Loucy (cell line): Measurements from ENCODE around the gene STT3B.

Experiments used
- EZH2phosphoT487 ChIP-seq: fragments of 200-600 bp; IDR thresholded peaks from 2 replicates; pipeline ENCODE4 v1.6.1; 2018; ENCODE audit warnings: antibody characterized with exemption, mild to moderate bottlenecking, moderate library complexity, borderline replicate concordance
- TF ChIP-seq, protein P1 (sequence below): fragments of 200-600 bp; sonication (generic); conservative IDR thresholded peaks from 2 replicates; pipeline ENCODE4 v1.5.1; 2014; ENCODE audit warnings: mild to moderate bottlenecking, antibody characterized with exemption, low read length

DNA sequence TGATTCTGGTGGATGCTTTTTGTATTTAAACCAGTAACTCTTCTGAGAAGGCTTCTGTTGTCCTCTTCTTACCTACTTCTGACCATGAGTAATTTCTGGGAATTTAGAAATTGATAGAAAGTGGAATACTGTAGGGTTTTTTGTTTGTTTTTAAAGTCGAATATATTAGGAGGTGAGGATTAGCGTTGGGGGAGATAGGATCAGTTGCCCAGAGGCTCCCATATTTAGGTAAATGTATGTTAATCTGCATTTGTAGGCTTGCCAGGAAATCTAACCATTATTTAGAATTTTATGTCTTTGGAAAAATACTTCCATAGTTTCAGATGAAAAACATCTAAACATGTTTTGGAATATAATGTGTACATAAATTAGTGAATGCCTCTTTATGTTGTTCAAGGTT is 6.1 kb downstream of the STT3B start:
- TF ChIP-seq, protein P1, sequence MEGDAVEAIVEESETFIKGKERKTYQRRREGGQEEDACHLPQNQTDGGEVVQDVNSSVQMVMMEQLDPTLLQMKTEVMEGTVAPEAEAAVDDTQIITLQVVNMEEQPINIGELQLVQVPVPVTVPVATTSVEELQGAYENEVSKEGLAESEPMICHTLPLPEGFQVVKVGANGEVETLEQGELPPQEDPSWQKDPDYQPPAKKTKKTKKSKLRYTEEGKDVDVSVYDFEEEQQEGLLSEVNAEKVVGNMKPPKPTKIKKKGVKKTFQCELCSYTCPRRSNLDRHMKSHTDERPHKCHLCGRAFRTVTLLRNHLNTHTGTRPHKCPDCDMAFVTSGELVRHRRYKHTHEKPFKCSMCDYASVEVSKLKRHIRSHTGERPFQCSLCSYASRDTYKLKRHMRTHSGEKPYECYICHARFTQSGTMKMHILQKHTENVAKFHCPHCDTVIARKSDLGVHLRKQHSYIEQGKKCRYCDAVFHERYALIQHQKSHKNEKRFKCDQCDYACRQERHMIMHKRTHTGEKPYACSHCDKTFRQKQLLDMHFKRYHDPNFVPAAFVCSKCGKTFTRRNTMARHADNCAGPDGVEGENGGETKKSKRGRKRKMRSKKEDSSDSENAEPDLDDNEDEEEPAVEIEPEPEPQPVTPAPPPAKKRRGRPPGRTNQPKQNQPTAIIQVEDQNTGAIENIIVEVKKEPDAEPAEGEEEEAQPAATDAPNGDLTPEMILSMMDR = no peak
- TF ChIP-seq EZH2phosphoT487 = no peak
